ENCODE results near the gene CDCA4.

Gene CDCA4

DNA sequence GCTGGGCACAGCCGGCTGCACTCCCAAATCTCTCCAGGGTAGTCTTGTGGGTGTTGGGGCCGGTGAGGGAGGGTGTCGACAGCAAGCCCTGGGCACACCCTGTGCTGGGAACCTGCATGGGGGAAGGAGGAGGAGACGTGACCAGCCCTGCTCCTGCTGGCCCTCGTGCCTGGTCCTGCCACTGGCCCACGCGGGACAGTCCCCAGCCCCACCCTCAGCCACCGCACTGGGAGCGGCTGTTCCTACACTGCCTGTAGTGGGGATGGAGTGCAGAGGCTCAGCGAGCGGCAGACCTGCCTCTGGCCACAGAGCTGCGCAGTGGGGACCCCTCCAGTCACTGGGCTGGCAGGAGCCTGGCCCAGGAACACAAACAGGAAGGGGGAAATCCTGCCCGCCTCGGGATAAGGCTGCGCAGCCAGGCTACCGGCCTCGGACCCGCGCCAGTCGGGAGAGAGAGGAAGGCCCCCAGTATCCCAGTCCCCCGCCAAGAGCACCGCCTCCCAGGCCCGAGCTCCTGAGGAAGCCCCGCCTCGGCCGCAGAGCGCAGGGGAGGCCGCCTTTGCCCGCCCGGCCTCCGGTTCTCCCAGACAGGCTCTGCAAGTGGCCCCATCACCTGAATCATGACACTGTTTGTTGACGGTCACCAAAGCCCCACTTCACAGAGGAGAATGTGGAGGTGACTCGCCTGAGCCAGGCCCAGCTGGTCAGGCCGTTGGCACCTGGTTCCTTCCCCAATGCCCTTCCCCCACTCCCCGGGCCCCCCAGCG is 53.3 kb downstream of the CDCA4 start:
- DNase-seq (ENCODE audit: low read depth), result no peak
- peak overlapping the region; percentile 36 for H3K4me3 ChIP-seq (ENCODE audit: low read length)
- TF ChIP-seq, protein P1, sequence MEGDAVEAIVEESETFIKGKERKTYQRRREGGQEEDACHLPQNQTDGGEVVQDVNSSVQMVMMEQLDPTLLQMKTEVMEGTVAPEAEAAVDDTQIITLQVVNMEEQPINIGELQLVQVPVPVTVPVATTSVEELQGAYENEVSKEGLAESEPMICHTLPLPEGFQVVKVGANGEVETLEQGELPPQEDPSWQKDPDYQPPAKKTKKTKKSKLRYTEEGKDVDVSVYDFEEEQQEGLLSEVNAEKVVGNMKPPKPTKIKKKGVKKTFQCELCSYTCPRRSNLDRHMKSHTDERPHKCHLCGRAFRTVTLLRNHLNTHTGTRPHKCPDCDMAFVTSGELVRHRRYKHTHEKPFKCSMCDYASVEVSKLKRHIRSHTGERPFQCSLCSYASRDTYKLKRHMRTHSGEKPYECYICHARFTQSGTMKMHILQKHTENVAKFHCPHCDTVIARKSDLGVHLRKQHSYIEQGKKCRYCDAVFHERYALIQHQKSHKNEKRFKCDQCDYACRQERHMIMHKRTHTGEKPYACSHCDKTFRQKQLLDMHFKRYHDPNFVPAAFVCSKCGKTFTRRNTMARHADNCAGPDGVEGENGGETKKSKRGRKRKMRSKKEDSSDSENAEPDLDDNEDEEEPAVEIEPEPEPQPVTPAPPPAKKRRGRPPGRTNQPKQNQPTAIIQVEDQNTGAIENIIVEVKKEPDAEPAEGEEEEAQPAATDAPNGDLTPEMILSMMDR (conservative IDR thresholded peaks at IDR 0.05; ENCODE audit: low read depth, low read length), result no peak

- TF ChIP-seq, protein P1 (conservative IDR thresholded peaks at IDR 0.05; ENCODE audit: low read depth, low read length), result no peak
Observed at GRCh38 chr14:104966981-104967385, 53.9 kb downstream of the CDCA4 start.

DNA sequence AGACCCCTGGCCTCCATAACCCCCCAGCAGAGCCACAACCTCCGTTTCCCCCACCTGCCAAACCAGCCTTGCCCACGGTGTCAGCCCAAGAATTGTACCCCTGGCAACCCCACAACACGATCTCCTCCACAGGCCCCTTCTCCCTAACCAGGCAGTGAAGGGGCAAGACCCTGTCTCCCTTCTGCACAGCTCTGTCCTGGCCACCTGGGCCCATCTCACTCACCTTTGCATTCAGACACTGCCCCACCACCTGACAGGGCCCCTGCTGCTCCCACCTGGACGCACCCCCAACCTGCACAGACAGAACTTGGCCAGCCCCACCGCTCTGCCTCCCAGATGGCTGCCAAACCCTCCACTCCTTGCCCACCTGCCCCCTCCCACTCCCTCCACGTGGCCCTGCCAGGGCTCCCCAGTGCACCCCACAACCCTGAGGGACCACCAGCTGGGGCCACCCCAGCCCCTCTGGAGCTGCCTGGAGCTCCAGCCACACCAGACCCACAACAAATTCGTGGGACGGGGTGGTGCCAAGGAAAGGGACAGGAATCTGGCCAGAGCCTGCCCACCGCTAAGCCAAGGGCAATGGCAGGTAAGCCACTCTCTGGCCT is 54.5 kb downstream of the CDCA4 start:
- H3K4me3 ChIP-seq (ENCODE audit: low read length), result no peak overlapping the region
- TF ChIP-seq, protein P1 (conservative IDR thresholded peaks at IDR 0.05; ENCODE audit: low read depth, low read length), result no peak
- no peak for DNase-seq (ENCODE audit: low read depth)

More at GRCh38 chr14:104966981-104967385, 53.9 kb downstream of the CDCA4 start:
- DNase-seq (ENCODE audit: low read depth), result no peak
- H3K4me3 ChIP-seq (ENCODE audit: low read length), result no peak overlapping the region

GRCh38 chr14:104965561-104966231 is 55.2 kb downstream of the CDCA4 start:
- TF ChIP-seq, protein P1 (conservative IDR thresholded peaks at IDR 0.05; ENCODE audit: low read depth, low read length), result no peak
- DNase-seq (ENCODE audit: low read depth), result no peak
- no peak overlapping the region for H3K4me3 ChIP-seq (ENCODE audit: low read length)

DNA sequence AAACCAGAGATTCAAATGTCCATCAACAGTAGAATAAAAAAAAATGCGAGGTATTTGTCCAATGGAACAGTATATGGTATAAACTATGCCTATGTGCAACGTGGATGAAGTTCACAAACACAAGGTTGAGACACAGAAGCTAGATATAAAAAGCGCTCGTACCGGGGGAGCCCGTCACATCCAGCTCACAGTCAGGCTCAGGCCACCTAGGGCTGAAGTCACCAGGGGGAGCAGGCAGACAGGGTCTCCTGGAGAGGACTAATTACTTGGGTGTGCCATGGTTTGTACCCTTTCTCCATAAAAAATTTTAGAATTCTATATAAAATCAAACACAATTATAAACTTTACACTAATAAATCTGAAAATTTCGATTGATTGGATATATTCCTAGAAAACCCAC is 56.3 kb downstream of the CDCA4 start:
- H3K4me3 ChIP-seq (ENCODE audit: low read length), result no peak overlapping the region
- TF ChIP-seq, protein P1 (conservative IDR thresholded peaks at IDR 0.05; ENCODE audit: low read depth, low read length), result no peak
- no peak for DNase-seq (ENCODE audit: low read depth)

All from retinal pigment epithelial cell (primary cell).